GM18867 (cell line): ENCODE results near the gene SPATA31C1.
"Not testable (repeated sequence)": the region's sequence is repeated elsewhere in the genome, so short reads cannot be mapped to it uniquely, and the experiment has no call there.

ENCODE experiments used
- ATAC-seq: cut with Tn5 transposase; IDR thresholded peaks from one replicate; pipeline ENCODE4 v1.9.1; 2021; ENCODE audit warnings: mild to moderate bottlenecking, moderate library complexity; ENCODE audit not compliant: unreplicated experiment

The SPATA31C1 gene

GRCh38 chr9:87917662-87918061 is at the start of gene SPATA31C1:
TSS of gene SPATA31C1 (plus strand) at chr9:87917962.
- ATAC-seq, result not testable (repeated sequence)

GRCh38 chr9:87868175-87868574 is 49.6 kb upstream of the SPATA31C1 start:
- ATAC-seq, result no peak

- no peak for ATAC-seq
Measured at GRCh38 chr9:87868635-87869034, 49.1 kb upstream of the SPATA31C1 start.

- no peak for ATAC-seq
Measured at GRCh38 chr9:87869082-87869481, 48.7 kb upstream of the SPATA31C1 start.

- ATAC-seq, result no peak
Measured at GRCh38 chr9:87871425-87872078, 46.2 kb upstream of the SPATA31C1 start.

GRCh38 chr9:87872079-87872624 is 45.6 kb upstream of the SPATA31C1 start:
- no peak for ATAC-seq

- ATAC-seq, result no peak
Measured at GRCh38 chr9:87873607-87874303, 44.0 kb upstream of the SPATA31C1 start.

GRCh38 chr9:87874304-87874623 is 43.5 kb upstream of the SPATA31C1 start:
- ATAC-seq, result no peak

GRCh38 chr9:87875060-87875459 is 42.7 kb upstream of the SPATA31C1 start:
- ATAC-seq, result no peak

GRCh38 chr9:87875831-87876545 is 41.8 kb upstream of the SPATA31C1 start:
- no peak for ATAC-seq

GRCh38 chr9:87876708-87877107 is 41.1 kb upstream of the SPATA31C1 start:
- no peak for ATAC-seq

- no peak for ATAC-seq
Measured at GRCh38 chr9:87878989-87879511, 38.7 kb upstream of the SPATA31C1 start.

- ATAC-seq, result no peak
Measured at GRCh38 chr9:87880116-87880515, 37.6 kb upstream of the SPATA31C1 start.

- no peak for ATAC-seq
Measured at GRCh38 chr9:87880683-87881082, 37.1 kb upstream of the SPATA31C1 start.

GRCh38 chr9:87882627-87883026 is 35.1 kb upstream of the SPATA31C1 start, which contains the start of gene SPATA31E1:
TSS of gene SPATA31E1 (plus strand) at chr9:87882877. CDS start at chr9:87882892, 15 bp downstream.
- ATAC-seq, result no peak

GRCh38 chr9:87883274-87883673 is 34.5 kb upstream of the SPATA31C1 start:
- no peak for ATAC-seq

- ATAC-seq, result no peak
Measured at GRCh38 chr9:87883990-87884389, 33.8 kb upstream of the SPATA31C1 start.

GRCh38 chr9:87884578-87885459 is 32.9 kb upstream of the SPATA31C1 start:
- ATAC-seq, result no peak

GRCh38 chr9:87885484-87886189 is 32.1 kb upstream of the SPATA31C1 start:
- no peak for ATAC-seq
